NCI-H1092 treated with DMSO at 0.1 percent for 48 hours (cell line): ENCODE results near the gene IQGAP2.

Source experiments
- DNase-seq: peaks from one replicate; lab custom pipeline; 2025; lab: John Stamatoyannopoulos, UW

The IQGAP2 gene

GRCh38 chr5:76477571-76477970 lies 74.5 kb downstream of the IQGAP2 start:
- no peak for DNase-seq

- DNase-seq, result no peak
Measured at GRCh38 chr5:76479281-76479680, 76.2 kb downstream of the IQGAP2 start.

- no peak for DNase-seq
Measured at GRCh38 chr5:76479973-76480667, 77.0 kb downstream of the IQGAP2 start.

GRCh38 chr5:76482984-76483383 lies 79.9 kb downstream of the IQGAP2 start:
- DNase-seq, result no peak

- DNase-seq, result no peak
Measured at GRCh38 chr5:76483433-76483832, 80.3 kb downstream of the IQGAP2 start.

GRCh38 chr5:76483881-76484280 lies 80.8 kb downstream of the IQGAP2 start:
- no peak for DNase-seq

GRCh38 chr5:76485511-76485910 lies 82.4 kb downstream of the IQGAP2 start:
- no peak for DNase-seq

- no peak for DNase-seq
Measured at GRCh38 chr5:76487386-76487785, 84.3 kb downstream of the IQGAP2 start.

- DNase-seq, result no peak
Measured at GRCh38 chr5:76487821-76488220, 84.7 kb downstream of the IQGAP2 start.

GRCh38 chr5:76488969-76489368 lies 85.9 kb downstream of the IQGAP2 start:
- DNase-seq, result no peak

GRCh38 chr5:76489877-76490688 lies 87.0 kb downstream of the IQGAP2 start:
- DNase-seq, result no peak

- no peak for DNase-seq
Measured at GRCh38 chr5:76490960-76491359, 87.9 kb downstream of the IQGAP2 start.

- DNase-seq, result no peak
Measured at GRCh38 chr5:76492819-76493189, 89.7 kb downstream of the IQGAP2 start.

- no peak for DNase-seq
Measured at GRCh38 chr5:76493190-76493837, 90.2 kb downstream of the IQGAP2 start.

GRCh38 chr5:76494201-76494600 lies 91.1 kb downstream of the IQGAP2 start:
- DNase-seq, result no peak

- DNase-seq, result no peak
Measured at GRCh38 chr5:76495870-76496269, 92.8 kb downstream of the IQGAP2 start.

- no peak for DNase-seq
Measured at GRCh38 chr5:76497065-76497460, 94.0 kb downstream of the IQGAP2 start.

GRCh38 chr5:76497986-76498717 lies 95.1 kb downstream of the IQGAP2 start:
- no peak for DNase-seq

GRCh38 chr5:76499507-76500161 lies 96.5 kb downstream of the IQGAP2 start:
- DNase-seq, result no peak

GRCh38 chr5:76500633-76501393 lies 97.7 kb downstream of the IQGAP2 start:
- no peak for DNase-seq

- no peak for DNase-seq
Measured at GRCh38 chr5:76503929-76504328, 100.8 kb downstream of the IQGAP2 start.
